Activated gamma-delta T cell treated with anti-CD3 and anti-CD28 coated beads, Interleukin-2, amount 50 U/mL, for 16 hours (primary cell): ENCODE measurements around the gene DPP10.
"Not testable (repeated sequence)": the region's sequence is repeated elsewhere in the genome, so short reads cannot be mapped to it uniquely, and the experiment has no call there.

Experiments
- DNase-seq: peaks from one replicate; pipeline ENCODE4 v3.0.0-alpha.2; 2020; ENCODE audit warnings: low read depth

DPP10 gene

DNA sequence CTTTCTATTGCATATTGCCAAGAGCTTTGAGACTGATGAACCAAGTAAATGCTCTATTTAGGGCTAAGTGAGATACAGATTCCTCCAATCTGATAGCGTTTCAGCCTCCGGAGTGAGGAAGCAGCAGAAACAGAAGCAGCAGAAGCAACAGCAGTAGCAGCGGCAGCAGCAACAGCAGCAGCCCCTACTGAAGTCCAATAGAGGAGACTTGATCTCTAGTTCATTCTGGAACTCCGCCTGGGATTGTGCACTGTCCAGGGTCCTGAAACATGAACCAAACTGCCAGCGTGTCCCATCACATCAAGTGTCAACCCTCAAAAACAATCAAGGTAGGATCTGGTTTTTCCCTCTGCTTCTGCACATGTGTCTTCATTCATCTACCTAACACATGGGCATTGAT is at the start of gene DPP10:
TSS of gene DPP10 (plus strand) at position 132 of the 400 bp plus-strand sequence.
- DNase-seq = no peak

DNA sequence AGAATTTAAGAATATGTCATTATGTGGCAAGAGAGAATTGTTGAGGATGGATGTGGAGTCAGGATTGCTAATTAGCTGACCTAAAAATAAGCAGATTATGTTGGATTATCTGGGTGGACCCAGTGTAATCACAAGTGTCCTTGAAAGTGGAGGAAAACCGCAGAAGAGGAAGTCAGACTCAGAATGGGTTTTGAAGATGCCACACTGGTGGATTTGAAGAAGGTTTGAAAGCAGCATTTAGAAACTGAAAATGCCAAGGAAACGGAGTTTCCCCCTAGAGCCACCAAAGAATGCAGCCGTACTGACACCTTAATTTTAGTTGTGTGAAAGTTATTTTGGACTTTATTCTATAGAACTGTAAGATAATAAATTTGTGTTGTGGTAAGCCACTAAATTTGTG is 41.6 kb upstream of the DPP10 start:
- no peak for DNase-seq

DNA sequence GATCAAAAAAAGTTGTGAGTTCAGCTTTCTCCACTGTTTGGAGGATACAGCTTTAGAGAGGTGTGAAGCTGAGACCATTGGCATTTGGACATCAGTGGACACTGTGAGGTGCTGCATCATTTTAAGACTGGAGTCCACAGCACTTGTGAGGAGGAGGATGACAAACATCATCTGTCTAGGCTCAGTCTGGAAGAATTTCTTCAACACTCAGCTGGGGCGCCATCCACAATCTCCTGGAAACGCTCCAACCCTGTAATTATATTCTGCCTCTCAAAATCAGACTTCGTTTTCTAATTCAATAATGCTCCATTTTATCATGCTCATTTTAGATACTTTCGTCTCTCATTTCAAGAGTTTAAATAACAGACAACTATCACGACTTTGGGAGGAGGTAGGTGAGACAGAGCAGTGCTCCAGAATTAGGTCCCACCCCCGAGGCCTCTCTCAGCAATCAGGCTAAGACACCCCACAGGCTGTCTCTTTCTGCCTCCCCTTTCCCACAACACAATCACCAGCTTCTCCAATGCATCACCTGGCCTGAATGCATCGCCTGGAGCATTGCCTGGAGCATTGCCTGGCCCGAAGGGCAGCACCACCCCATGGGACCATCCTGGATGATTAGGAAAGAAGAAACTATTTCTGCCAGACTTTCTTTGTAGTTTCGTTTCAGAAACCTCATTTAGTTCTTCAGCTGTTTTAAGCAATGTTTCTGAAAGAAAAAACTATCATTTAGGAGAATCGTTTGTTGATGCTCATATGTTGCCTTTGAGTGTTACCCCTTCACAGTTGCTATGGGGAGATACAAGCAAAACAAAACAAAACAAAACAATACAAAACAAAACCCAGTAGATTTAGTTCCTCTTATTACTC is 37.0 kb upstream of the DPP10 start:
- no peak for DNase-seq

DNA sequence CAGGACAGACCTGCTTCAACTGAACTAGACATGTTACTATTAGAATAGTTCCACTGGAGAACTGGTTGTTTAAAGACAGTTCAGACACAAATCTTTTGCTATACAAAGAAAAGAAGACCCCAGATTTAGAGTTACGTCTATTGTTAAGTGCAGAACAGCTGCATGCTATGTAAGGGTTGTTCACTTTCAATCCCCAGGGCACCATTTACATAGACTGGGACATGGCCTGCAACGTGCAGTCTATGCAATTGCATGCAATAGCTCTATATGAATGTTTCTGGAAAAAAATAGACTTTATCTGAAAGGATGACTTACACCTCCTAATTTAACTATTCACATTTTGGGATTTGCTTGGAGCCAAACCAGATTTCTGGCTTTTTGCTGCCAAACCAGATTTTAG is 36.1 kb upstream of the DPP10 start:
- no peak for DNase-seq

DNA sequence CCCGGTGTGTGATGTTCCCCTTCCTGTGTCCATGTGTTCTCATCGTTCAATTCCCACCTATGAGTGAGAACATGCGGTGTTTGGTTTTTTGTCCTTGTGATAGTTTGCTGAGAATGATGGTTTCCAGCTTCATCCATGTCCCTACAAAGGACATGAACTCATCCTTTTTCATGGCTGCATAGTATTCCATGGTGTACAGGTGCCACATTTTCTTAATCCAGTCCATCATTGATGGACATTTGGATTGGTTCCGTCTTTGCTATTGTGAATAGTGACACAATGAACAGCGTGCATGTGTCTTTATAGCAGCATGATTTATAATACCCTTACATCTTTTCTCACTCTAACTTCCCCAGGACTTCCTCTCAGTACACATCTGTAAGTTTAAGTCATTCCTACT is 35.1 kb upstream of the DPP10 start:
- DNase-seq = not testable (repeated sequence)

DNA sequence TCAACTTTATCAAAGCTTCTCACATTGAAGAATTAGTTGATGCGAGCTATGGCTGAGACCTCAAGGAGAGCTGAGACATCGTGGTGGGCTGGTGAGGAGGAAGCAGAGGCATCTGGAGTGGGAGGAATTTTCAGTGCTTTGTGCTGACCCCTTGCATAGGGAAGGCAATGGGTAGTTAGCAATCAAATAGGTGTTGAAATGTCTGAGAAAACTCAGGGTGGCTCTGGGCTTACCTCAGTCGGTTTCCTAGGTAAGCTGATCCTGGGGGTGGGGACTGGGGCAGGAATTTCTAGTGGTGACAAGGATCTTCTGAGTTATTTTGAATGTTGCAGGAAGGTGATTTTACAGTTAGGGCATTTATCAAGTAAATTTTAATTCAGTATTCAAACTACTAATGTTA is 20.7 kb upstream of the DPP10 start:
- no peak for DNase-seq

DNA sequence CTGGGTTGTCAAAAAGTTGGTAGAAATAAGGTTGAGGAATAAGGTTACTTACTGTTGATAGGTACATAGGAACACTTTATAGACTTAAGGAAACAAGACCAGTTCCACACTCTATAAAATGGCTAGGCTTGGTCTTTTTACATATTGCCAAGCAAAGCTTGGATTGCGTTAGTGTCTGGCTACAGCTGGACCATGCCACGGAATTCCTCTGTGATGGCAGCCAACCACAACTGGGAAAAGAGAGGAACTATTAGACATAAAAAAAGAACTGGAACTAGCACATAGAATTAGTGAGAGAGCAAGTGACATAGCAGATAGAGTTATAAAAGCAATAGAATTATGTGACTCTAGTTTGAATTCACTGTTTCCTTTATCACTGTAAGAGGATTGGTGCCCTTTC is 17.7 kb upstream of the DPP10 start:
- no peak for DNase-seq

DNA sequence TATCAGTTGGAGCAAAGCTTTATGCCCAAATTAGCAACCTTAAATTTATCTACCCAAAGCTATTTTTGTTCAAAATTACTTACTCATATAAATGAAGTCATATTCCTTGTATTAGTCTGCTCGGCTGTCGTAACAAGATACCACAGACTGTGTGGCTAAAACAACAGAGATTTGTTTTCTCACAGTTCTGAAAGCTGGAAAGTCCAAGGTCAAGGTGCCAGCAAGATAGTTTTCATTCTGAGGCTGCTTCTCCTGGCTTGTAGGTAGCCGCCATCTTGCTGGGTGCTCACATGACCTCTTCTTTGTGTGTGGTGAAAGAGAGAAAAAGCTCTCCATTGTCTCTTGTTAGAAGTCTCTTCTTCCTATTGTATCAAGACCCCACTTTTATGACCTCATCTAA is 15.7 kb upstream of the DPP10 start:
- no peak for DNase-seq

DNA sequence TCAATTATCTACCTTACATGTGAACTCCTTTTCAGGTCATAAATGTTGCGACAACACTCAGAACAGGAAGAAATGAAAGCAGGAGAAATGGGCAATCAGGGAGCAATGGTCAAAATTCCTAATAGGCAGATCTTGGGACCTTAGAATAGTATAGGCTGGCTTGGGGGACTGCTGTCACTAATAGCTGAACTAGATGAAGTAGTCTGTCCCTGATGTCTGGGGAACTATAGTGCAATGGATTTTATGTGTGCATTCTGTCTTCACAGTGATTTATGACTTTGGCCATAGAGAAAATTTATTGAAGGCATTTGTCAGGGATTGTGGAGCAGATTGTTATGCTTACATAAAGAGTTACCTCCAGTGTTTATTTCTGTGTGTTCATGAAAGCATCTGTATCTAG is 6.1 kb upstream of the DPP10 start:
- no peak for DNase-seq

DNA sequence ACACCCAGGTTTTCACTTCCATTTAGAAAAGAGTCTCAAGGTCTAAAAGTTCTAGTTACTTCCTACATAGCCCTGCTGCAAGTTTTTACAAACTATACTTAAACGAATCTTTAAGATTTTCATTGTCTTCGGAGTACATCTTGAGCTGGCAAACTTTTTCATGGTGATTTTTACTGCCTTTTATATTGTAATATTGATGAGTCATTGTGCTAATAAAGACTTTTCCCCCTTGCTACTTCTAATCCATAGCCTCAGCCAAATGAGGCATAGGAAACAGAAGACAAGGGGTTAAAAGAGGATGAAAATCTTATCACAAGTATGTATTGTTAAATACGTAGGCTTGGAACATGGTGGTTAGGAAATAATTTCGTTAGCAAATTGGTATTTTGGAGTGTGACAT is 4.1 kb downstream of the DPP10 start:
- no peak for DNase-seq

DNA sequence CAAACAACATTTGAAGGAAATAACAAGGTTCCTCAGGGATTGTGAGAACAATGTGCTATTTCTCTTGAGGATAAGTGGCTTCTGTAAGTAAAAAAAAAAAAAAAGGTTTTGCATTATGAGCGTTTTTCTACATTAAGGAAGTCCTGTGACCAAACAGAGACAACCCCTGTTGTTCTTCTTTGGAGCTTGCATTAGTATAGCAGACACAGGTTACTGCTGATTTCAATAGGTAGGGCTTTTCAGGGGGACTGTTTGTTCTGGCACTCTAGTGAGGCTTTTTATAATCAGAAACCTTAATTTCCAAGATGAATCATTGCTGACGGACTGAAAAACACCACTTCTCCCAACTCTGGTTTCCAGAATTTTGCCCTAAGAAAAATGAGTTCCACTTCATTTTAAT is 8.2 kb downstream of the DPP10 start:
- no peak for DNase-seq

DNA sequence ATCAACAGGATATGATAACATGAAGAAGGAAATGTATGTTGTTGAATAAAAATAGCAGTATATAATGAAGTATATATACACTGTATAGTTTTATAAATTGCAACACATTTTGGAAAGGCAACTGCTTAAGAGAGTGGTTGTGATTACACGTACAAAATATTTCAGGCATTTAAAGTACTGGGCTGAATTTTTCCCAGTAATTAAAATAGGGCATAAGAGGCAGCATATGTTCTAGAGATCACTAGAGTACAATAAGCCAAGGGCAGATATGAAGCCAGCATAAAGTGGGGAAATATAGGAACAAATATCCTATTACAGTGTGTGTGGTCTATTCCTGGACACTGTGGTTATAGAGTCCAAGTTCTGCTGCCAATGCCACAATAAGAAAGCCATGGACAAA is 14.1 kb downstream of the DPP10 start:
- DNase-seq = no peak

DNA sequence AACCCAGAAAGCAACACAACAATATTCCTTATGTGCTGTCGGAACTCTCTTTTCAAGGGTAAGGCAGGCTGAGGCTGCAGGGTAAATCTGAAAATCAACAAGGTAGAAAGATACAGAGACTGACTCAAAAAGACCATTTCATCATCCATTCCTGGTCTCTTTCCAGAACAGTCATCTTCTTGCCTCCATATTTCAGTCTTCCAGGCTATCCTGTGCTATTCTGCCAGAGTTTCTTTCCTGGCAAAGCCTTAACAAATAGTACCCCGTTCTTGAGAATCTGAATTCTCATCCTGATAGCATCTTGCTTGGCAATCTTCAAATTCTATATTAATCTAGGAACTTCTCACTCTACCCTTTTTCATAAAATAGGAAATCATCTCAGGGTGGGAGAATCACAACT is 15.5 kb downstream of the DPP10 start:
- no peak for DNase-seq

DNA sequence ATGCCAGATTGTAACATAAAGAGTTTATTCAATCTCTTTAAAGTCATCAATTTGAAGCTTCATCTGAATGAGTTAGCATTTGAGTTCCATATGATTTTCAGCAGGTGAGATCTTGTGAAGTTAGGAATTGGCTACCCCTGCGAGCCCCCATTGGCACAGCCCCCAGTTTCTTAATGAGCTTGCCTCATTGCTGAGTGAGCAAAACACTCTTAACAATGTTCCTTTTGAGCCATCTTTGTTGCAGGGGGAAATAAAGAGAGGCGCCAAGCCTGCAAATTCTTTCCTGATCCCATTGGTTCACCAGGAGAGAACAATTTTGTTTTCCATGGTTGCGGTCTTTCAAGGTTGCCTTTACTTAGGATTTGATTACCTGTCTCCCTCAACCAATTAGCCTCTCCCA is 18.7 kb downstream of the DPP10 start:
- no peak for DNase-seq

DNA sequence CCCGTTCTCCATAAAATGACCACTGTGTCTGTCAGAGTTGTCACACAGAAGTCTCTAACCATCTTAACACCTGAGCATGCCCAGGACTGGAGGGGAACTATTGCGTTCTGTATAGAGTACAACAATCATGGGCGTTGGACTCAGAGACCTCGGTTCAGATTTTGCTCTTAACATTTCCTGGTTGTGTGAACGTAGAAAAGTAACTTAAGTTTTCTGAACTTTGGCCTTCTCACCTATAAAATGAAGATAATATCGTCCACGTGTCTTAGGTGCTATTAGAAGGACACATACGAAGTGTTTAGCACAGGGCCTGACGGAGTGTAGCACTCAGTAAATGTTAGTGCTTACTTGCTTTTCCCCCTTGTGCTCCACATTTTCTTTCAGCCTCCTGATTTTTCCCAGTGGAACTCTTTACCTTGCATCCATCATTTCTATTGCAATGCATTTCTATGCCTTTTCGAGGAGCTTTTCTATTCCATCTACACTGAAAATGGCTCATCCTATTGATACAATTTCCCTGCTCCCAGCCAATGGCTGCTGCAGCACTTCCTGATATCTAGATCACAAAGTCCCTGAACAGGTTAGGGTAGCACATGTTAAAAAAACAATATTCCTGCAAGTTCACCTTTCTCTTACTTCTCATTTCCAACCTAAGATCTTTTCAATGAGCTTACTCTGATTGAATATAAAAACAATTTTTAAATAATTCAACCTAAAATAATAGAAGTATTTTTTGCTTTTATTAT is 22.7 kb downstream of the DPP10 start:
- DNase-seq = no peak

DNA sequence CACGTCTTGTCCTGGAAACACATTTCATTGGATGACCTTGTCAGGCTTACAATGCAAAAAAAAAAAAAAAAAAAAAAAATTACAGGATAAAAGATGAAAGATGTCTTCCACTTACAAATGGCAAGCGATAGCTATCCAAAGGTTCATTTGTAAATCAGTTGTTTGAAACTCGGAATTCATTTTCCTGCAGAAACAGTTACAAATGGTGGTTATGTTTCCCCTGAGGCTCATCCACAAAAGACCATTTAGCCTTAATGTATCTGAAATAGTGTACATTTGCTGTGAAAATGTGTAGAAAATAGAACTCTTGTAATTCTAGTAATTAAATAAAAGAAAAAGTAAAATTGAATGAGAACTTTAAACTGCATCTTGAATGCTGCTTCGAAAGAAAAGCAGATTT is 25.9 kb downstream of the DPP10 start:
- DNase-seq = no peak

DNA sequence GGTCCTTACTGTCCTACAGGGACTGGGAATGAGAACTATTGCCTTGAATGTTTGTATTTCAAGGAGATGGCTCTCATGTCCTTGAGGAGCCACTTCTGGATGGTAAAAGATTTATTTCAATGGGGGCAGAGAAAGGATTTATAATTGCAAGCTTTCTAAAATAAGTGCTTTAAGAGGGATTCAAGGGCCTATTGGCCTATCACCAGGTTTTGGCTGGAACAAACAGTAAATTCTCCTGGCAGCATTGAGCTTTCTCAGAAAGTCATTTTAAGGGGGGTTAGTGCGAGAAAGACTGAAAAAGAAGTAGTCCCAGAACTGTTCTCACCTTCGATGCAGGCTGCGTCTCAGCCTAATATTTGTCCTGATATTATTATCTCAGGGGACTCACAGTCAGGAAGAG is 29.8 kb downstream of the DPP10 start:
- DNase-seq = no peak

DNA sequence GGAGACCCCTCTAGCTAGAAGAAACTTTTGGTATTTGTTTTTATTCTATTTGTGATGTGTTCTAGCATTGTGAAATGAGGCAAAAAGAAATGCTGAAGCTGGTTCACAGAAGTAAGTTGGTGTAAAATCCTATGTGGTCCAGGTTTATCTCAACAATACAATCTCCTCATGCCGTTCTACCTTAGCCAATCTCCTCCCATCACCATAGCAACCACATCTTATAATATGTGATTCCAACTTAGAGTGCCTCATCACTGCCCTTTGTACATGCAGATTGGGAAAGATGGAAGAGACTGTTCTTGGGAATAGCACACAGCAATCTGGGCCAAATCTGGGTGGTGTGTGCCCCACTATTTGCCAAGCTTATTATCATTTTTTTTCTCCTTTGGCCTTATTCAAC is 30.3 kb downstream of the DPP10 start:
- DNase-seq = no peak

DNA sequence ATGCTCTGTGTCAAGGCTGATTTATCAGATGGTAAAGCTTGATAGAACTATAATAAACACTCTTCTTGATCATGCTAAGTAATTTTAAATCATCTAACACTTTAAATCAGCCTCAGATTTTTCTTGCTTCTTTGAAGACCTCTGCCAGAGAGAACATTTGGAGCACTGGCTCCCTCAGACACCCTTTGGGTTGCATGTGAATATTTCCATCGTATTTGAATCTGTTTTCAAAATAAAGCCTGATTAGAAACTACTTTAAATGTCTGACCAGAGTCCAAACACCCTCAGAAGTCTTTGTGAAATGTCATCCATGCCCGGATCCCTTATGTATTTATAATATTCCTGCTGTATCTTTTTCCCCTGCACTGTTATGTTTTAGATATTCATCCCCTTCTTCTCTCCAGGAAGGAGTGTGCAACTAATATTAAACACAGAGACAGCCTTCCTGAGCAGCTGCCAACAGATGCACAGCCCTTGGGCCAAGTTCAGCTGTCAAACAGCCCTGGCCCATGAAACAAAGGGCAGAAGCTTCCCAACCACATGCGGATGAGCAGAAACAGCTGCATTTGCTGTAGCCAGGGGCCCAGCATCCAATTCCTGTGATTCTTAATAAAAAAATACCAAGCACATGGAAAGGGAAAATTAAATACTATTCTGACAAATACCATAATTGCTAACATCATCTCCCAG is 46.5 kb downstream of the DPP10 start:
- DNase-seq = no peak

DNA sequence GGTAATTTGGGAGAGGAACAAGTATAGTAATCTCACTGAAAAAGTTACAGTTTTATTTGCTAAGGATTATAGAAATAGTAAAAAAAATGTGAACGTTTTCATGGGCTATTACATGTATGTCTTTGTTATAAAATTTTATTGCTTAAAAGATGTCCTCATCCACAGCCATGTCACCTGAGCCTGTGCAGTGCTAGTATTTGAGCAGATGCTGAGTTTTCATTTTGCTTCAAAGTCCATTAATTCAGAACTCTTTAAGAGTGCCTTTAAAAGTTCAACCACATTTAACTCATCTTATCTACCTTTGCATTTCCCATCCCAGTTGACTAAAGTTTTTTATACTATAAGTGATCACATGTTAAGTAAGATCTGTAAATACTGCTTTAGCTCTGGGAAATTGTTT is 52.6 kb downstream of the DPP10 start:
- DNase-seq = no peak

DNA sequence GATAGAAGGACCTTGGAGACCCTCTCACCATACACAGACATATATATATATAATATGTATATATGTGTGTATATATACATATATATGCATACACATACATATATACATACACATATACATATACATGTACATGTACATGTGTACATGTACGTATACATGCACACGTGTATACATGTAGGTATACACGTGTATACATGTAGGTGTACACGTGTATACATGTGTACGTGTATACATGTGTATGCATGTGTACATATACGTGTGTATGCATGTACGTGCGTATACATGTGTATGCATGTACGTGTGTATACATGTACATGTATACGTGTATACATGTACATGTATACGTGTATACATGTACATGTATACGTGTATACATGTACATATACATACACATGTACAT is 54.5 kb downstream of the DPP10 start:
- no peak for DNase-seq

DNA sequence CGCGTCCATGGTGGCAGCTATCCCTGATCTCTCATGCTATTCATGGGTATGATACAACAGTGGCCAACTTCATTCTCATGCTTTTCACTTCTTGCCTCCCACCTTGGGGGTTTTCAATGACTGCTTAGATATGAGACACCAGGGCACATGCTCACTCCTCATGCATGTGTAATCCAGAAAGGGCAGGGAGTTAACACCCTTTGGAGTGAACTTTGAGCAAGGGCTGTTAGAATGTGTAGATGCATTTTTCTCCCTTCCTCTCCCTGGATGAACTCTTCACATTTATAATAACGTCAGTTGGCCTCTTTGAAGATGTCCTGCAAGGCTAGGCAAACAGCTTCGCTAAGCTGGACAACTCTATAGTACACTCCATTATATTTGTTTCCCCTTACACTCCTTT is 56.7 kb downstream of the DPP10 start:
- DNase-seq = no peak

DNA sequence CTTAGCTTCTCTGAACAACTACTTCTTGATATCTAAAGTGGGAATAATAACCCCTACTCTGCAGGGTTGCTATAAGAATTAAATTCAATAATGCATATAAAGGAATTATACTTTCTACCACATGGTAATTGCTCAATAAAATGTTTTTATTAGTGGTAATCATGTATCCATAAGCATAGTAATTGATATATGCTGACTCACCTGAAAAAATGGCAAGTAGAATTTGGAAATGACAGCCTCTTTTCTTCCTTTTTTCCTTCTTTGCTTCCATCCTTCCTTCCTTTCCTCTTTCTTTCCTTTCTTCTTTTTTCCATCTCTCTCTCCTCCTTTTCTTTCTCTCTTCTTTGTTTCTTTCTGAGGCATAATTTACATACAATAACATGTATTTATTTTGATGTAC is 65.3 kb downstream of the DPP10 start:
- DNase-seq = no peak
